DND-41 (cell line): ENCODE measurements around the gene PROCR.

Source experiments
- CTCF ChIP-seq: IDR thresholded peaks from 2 replicates; pipeline ENCODE4 v1.5.1; 2012; ENCODE audit warnings: borderline replicate concordance, low read length, moderate library complexity, mild to moderate bottlenecking; ENCODE audit not compliant: poor library complexity, severe bottlenecking; ENCODE audit errors: extremely low read depth
- EZH2 ChIP-seq: IDR thresholded peaks from 3 replicates; pipeline ENCODE4 v1.6.1; 2012; ENCODE audit warnings: borderline replicate concordance, low read depth, mild to moderate bottlenecking, moderate library complexity, low read length, inconsistent platforms; ENCODE audit not compliant: severe bottlenecking

GRCh38 chr20:35146299-35146919, 25.5 kb upstream of the PROCR start:
- TF ChIP-seq CTCF (peak; percentile 10), EZH2 (no peak)
